ENCODE results near the gene ADH6.
"Not testable (repeated sequence)": the region's sequence is repeated elsewhere in the genome, so short reads cannot be mapped to it uniquely, and the experiment has no call there.

Gene ADH6

DNA sequence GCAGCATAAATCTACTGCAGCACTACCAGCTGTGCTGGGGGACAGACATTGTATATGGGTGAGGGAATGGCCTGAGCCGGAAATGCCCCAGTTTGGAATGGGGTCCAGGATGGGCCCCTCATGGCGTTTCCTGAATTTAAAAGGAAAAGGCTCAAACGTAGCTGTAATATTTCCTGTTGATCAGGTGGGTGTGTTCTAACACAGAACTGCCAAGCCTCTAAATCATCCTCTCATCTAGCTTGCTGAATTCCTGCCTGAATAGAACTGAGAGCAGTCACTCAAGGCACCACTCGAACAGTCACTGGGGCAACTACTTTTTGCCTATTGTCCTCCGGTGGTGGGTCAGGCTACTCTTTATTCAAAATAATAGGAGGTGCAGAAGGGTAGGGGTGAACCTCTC is 28.7 kb downstream of the ADH6 start:
- no peak for DNase-seq (ENCODE audit: low spot score)

DNA sequence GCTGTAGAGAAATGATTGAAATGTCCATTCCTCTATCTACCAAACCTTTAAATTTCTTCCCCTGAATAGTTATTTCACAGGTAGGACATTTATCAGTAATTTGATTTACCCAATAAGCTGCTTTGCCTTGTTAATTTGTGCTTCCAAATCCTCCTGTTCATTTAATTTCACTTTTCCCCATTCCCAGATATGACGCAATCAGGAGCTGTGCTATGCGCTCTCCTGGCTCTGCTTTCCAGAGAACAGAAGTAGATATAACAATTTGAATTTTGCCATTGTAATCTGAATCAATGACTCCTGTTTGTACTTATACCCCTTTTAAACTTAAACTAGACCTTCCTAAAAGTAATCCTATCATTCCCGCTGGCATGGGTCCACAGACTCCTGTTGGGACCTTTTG is 29.1 kb downstream of the ADH6 start:
- DNase-seq (ENCODE audit: low spot score): not testable (repeated sequence)

DNA sequence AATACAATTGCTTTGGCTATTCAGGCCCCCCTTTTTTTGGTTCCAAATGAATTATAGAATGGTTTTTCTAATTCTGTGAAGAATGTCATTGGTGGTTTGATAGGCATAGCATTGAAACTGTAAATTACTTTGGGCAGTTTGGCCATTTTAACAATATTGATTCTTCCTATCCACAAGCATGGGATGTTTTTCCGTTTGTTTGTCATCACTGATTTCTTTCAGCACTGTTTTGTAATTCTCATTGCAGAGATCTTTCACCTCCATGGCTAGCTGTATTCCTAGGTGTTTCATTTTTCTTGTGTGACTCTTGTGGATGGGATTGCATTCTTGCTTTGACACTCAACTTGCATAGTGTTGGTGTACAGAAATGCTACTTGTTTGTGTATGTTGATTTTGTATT is 33.0 kb downstream of the ADH6 start:
- DNase-seq (ENCODE audit: low spot score): no peak

DNA sequence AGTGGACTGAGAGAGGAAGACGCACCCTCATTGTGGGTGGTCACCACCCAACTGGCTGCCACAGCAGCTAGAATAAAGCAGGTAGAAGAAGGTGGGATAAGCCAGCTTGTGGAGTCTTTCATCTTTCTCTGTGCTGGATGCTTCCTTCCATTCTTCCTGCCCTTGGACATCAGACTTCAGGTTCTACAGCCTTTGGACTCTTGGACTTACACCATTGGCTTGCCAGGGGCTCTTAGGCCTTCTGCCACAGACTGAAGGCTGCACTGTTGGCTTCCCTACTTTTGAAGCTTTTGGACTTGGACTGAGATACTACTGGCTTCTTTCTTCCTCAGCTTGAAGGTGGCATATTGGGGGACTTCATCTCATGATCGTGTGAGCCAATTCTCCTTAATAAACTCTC is 33.5 kb downstream of the ADH6 start:
- DNase-seq (ENCODE audit: low spot score): no peak

DNA sequence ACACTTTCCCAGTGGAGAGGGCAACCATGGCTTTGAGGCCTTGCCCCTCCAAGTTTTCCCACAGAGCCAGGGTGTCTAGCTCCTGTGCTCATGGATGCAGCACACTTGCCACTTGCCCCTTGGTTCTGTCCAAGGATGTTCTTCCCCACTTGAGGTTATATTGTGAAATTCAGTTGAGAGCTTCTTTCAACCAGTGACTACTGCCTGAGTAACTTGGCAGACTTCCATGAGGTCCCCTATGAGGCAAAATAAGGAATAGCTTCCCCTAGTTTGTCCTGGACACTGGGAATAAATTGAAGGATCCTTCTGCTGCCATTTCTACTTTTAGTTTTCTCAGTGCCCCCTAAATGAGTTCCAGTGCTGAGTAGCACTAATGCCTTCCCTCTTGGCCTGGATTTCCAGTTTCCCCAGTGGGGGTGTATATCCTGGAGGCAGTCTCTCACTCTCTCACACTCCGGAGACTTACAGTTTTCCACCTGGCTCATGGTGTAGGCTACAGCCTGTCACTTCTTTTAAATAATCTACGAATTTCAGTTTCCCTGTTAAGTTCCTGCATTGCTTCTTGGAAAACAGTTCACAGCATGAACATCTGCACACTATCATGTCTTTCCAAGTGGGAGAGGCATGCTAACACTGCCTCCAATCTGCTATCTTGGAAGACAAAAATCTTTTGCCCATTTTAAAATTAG is 38.5 kb downstream of the ADH6 start:
- no peak for DNase-seq (ENCODE audit: low spot score)

DNA sequence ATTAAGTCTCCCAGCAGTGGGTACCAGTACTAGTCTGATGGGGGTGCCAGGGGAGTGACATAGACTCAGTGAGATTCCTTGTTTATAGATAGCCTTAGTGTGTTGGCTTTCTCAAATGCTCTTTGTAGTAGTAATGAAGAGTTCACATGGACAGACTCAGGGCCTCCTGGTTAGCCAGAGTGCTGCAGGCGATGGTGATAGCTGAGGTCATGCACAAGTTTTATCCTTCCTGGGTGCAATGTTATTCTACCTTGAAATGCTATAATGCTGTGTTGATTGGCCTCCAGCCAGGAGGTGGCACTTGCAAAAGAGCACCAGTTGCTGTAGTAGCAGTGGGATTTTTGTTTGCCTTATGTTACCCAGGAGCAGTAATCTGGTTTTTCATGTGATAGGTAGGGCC is 39.4 kb downstream of the ADH6 start:
- no peak for DNase-seq (ENCODE audit: low spot score)

DNA sequence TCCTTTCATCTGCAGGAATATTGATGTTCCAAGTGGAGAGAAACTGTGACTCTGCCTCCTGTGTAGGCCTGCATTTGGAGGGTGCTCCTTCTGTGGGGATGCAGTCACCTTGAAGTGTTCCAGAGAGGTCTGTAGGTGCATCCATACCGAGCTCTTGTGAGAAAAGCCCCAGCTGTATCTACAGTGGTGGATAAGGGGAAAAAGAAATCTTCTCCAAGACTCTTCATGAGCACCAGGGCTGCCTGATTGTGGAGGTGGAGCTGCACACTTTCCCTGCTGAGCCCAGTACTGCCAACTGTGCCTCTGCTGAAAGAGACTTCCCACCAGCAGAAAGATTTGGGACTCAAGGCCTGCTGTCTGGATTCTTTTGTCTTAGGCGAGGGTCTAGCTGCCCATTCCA is 39.9 kb downstream of the ADH6 start:
- no peak for DNase-seq (ENCODE audit: low spot score)

DNA sequence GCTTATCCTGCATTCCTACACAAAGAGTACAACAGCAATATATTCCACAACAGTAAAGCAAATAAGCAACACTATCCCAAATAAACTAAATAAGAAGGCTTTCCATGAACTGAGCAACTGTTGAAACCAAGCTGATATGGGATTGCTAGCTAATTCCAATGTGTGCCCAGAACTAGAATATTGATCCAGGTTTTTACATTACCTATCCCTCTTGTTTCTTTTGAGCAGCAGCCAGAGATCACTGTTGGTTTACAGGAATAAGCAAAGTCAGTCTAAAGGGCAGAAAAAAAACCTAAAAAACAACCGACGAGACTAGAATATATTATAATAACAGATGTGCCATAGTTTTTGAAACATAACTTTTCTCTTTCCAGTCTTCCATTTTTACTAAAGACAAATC is 52.5 kb downstream of the ADH6 start:
- DNase-seq (ENCODE audit: low spot score): no peak

DNA sequence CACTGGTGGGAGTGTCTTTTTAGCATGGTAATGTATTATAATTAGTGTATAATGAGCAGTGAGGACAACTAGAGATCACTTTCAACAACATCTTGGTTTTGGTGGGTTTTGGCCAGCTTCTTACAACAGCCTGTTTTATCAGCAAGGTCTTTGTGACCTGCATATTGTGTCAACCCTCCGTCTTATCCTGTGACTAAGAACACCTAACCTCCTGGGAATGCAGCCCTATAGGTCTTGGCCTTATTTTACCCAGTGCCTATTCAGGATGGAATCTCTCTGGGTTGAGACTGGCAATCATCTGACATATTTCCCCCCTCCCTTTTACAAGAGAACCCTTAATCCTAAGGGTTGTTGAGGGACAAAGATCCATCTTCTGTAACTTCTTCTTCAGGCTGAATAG is 53.1 kb downstream of the ADH6 start:
- DNase-seq (ENCODE audit: low spot score): no peak

DNA sequence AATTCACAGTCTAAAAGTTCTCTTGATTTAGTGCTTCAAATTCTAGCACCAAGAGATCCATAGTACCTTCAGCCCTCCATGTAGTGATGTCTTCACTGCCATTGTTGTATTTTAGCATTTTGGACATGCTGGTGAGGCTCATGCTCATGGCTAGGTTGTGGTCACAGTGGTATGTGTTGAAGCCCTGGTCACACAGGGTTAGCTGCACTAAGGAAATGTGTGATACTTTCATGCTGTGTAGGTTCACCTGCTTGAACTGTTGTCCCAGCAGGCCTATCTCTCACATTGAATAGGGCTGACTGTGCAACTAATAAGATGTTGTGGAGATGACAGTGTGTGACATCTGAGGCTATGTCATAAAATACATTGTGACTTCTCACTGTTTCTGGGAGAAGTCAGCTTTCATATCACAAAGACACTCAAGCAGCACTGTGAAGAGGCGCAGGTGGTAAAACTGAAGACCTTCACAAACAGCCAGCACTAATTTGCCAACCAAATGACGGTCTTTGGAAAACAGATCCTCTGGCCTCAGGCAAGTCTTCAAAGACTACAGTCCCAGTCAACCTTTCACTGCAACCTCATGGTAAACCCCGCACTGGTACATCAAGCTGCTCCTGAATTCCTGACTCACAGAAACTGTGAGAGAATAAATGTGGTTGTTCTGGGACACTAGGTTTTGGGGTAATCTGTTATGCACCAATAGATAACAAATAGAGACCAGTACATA is 57.5 kb downstream of the ADH6 start:
- no peak for DNase-seq (ENCODE audit: low spot score)

DNA sequence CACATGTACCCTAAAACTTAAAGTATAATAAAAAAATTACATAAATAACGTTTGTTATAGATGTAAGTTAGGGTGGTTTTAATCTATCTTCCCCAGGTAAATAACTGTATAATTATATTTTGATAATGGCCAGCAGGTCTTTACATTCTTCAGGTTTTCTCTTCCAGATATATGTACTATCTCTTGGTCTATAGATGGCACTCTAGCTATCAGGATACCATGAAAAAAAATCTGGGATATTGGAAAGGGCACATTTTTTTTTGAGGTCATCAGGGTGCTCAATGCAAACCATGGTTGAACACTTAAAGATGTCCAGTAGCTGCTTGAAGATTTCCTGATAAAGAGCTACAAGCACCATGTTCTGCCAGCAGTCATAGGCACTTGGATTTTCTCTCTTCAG is 59.3 kb downstream of the ADH6 start:
- no peak for DNase-seq (ENCODE audit: low spot score)

DNA sequence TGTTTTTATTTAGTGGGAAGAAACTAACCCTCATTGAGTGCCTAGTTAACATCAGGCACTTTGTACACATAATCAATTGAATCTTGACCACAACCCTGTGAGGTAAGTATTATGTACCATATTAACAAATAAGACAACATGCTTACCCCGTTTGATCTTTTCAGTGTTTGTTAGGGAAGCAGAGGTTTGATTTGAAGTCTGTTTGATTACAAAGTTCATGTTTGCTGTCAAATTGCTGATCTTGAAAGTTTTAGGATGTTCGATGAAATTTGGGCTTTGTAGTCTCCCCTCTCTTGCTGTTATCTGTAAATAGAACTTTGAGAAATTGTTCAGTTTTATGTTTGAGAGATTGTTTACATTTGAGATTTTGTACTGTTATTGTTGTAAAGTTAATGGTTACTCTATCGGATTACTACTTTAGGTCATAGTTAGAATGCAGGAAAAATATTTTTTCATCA is 61.5 kb downstream of the ADH6 start:
- DNase-seq (ENCODE audit: low spot score): no peak

DNA sequence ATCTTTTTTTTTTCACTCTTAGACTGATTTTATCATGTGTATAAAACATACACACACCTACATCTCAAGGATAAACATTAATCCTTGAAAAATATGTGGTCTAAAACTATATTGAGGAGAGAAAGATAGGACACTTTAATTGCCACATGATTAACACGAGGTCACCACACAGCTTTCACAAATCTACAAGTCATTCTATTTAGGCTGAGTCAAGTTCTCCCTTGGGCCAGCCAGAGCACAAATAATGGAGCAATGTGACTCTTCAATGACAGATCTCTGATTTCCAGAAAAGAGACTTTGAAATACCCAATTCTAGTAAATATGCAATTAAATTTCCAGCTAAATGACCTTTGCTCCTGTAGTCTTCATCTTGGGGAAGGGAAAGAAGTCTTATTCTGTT is 62.1 kb downstream of the ADH6 start:
- DNase-seq (ENCODE audit: low spot score): no peak

DNA sequence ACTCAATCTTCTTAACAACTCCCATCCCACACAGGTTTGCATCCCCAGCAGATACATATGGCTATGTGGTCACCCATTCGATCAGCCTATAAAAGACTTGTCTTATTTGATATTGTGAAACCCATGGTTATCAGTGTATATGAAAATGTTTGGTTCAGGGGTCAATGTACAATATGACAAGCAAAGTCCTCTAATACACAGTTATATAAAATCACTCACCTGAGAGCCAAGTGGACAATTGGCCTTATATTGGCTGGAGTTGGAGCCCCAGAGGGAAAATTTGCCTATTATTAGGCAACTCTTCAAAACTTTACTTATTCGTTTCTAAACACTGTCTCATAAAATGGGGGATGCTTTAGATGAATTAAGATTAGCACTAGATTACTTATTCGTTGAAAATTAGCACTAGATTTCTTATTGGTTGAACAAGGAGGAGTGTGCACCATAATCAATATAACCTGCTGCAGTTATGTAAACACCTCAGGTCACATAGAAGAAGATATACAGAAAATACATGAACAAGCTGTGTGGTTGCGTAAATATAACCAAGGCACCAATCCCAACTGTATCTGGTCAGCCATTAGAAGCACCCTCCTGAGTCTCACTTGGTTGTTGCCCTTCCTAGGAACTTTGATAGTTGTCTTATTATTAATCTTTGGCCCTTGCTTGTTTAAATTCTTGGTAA is 64.2 kb downstream of the ADH6 start:
- DNase-seq (ENCODE audit: low spot score): no peak

All from ecto neural progenitor cell (in vitro differentiated cells).